ENCODE results near the gene SH3RF3.

Gene SH3RF3

DNA sequence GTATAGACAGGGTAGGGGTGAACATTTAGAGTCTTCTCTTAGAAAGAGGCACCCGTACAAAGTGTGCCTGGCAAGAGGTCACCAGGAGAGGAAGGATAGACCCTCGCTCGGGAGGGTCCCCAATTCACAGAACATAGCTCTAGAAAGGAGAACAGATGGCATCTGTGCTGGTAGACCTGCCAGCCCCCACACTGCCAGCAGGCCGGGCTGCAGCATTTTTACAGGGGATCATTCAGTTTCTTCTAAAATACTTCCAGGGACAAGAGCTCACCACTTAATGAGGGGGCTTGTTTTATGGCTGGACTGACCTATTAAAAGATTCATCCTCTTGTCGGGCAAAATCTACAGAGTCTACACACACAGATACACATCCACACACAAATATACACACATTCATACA lies 334.9 kb downstream of the SH3RF3 start:
- Histone ChIP-seq H3K4me1 (ENCODE audit: control insufficient read depth, insufficient read depth, low read length) (peaks cover 32% of the 10 kb centered on the region), H3K27me3 (ENCODE audit: control insufficient read depth, insufficient read depth, low read length) (no peaks in the 10 kb centered on the region), H3K9ac (ENCODE audit: low read depth, low read length) (no peak overlapping the region), H3K4me2 (ENCODE audit: low read length) (no peak overlapping the region), H3K9me3 (replicated peaks; ENCODE audit: low read length) (no peaks in the 10 kb centered on the region), H3K36me3 (ENCODE audit: insufficient read depth, low read length) (no peaks in the 10 kb centered on the region), H3K4me3 (ENCODE audit: low read length) (no peak overlapping the region)

DNA sequence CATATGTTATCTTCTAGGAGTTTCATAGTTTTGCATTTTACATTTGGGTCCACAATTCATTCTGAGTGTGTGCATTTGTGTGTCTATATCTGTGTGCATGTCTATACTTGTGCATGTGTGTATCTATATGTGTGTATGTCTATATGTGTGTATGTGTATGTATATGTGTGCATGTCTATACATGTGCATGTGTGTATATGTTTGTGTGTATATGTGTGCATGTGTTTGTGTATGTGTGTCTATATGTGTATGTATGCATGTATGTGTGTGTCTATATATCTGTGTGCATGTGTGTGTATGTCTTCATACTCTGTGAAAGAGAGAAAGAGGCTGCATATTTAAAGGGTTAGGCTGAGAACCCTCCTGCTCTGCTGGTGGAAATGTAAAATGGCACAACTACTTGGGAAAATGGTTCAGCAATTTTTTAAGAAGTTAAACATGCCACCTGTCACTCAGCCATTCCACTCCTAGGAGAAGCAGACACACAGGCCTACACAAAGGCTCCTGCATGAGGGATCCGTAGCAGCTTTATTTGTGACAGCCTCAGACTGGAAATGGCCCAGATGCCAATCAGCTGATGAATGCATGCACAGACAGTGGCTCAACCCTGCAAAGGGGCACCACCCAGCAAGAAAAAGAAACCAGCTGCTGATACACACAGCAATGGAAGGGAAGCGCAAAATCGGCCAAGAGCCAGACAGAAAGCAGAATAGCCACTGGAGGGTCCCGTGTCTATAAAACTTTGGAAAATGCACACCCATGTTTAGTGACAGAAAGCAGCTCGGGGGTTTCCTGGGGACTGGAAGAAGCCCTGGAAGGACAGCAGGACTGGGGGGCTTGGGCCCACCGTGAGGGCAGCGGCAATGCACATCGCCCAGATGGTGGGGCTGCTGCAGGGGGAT lies 337.9 kb downstream of the SH3RF3 start:
- H3K36me3 ChIP-seq (ENCODE audit: insufficient read depth, low read length): no peaks in the 10 kb centered on the region
- peaks cover 36% of the 10 kb centered on the region for H3K4me1 ChIP-seq (ENCODE audit: control insufficient read depth, insufficient read depth, low read length)
- H3K9me3 ChIP-seq (replicated peaks; ENCODE audit: low read length): no peaks in the 10 kb centered on the region
- H3K4me3 ChIP-seq (ENCODE audit: low read length): peak overlapping the region; percentile 48
- peak overlapping the region; percentile 76 for H3K4me2 ChIP-seq (ENCODE audit: low read length)
- H3K9ac ChIP-seq (ENCODE audit: low read depth, low read length): peak overlapping the region; percentile 76
- H3K27me3 ChIP-seq (ENCODE audit: control insufficient read depth, insufficient read depth, low read length): no peaks in the 10 kb centered on the region

DNA sequence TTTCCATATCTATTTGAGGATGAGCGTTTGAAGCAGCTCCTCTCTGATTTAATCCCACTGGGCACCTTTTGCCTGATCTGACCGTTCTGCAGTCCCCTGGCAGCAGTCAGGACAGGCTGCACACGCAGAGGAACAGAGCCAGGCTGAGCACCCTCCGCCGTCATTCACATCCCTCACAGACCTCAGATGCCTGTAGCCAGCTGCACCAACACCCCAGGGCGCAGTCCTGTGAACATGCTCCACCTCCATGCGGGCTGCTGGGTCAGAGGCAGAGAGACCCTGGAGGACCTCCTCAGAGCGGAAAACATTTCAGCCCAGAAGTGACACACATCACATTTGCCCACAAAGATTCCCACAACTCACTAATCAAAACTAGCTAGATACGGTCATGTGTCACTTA lies 338.7 kb downstream of the SH3RF3 start:
- Histone ChIP-seq H3K4me2 (ENCODE audit: low read length) (peak overlapping the region; percentile 76), H3K9me3 (replicated peaks; ENCODE audit: low read length) (no peaks in the 10 kb centered on the region), H3K9ac (ENCODE audit: low read depth, low read length) (peak overlapping the region; percentile 76), H3K4me3 (ENCODE audit: low read length) (peak overlapping the region; percentile 48), H3K36me3 (ENCODE audit: insufficient read depth, low read length) (peaks cover 3% of the 10 kb centered on the region), H3K4me1 (ENCODE audit: control insufficient read depth, insufficient read depth, low read length) (peaks cover 36% of the 10 kb centered on the region), H3K27me3 (ENCODE audit: control insufficient read depth, insufficient read depth, low read length) (no peaks in the 10 kb centered on the region)

DNA sequence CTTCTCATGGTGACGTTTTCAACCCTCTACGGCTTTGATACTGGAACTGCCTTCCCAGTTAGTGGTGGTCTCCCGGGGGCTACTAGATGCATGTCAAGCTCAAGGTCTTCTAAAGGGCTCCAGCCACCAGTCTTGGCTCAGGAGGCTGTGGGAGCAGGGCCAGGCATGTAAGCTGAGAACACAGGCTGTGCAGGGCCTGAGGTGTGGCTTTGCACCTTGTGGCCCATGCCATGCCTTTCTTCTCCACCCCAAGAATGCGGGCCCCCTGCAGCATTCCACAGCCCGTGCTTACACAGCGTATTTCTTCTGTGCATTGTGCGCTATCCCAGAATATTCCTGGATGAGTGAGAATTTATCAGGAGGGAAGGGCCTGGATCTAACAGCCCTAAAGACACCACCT lies 339.9 kb downstream of the SH3RF3 start:
- peaks cover 9% of the 10 kb centered on the region for H3K36me3 ChIP-seq (ENCODE audit: insufficient read depth, low read length)
- H3K9me3 ChIP-seq (replicated peaks; ENCODE audit: low read length): no peaks in the 10 kb centered on the region
- H3K4me2 ChIP-seq (ENCODE audit: low read length): no peak overlapping the region
- H3K9ac ChIP-seq (ENCODE audit: low read depth, low read length): no peak overlapping the region
- H3K27me3 ChIP-seq (ENCODE audit: control insufficient read depth, insufficient read depth, low read length): no peaks in the 10 kb centered on the region
- peaks cover 36% of the 10 kb centered on the region for H3K4me1 ChIP-seq (ENCODE audit: control insufficient read depth, insufficient read depth, low read length)
- no peak overlapping the region for H3K4me3 ChIP-seq (ENCODE audit: low read length)

DNA sequence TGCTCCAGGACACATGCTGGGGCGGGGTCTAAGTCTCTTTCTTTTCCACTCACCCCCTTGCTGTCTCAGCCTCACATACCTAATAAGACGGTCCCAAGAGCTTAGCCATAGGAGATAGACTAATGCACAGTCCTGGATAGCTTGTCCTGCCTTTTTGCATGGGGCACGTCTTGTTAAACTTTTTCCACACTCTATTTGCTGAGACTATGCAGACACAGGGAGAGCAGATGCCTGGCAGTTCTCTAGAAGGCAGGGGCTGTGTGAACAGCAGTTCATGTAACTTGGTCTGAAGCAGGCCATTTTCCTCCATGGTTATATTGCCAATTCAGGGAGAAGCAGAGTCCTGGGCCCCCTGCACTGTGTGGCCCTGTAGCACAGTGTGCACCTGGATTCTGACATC lies 342.7 kb downstream of the SH3RF3 start:
- Histone ChIP-seq H3K4me3 (ENCODE audit: low read length) (no peak overlapping the region), H3K36me3 (ENCODE audit: insufficient read depth, low read length) (peaks cover 9% of the 10 kb centered on the region), H3K4me1 (ENCODE audit: control insufficient read depth, insufficient read depth, low read length) (peaks cover 45% of the 10 kb centered on the region), H3K4me2 (ENCODE audit: low read length) (no peak overlapping the region), H3K27me3 (ENCODE audit: control insufficient read depth, insufficient read depth, low read length) (no peaks in the 10 kb centered on the region), H3K9me3 (replicated peaks; ENCODE audit: low read length) (no peaks in the 10 kb centered on the region), H3K9ac (ENCODE audit: low read depth, low read length) (no peak overlapping the region)

DNA sequence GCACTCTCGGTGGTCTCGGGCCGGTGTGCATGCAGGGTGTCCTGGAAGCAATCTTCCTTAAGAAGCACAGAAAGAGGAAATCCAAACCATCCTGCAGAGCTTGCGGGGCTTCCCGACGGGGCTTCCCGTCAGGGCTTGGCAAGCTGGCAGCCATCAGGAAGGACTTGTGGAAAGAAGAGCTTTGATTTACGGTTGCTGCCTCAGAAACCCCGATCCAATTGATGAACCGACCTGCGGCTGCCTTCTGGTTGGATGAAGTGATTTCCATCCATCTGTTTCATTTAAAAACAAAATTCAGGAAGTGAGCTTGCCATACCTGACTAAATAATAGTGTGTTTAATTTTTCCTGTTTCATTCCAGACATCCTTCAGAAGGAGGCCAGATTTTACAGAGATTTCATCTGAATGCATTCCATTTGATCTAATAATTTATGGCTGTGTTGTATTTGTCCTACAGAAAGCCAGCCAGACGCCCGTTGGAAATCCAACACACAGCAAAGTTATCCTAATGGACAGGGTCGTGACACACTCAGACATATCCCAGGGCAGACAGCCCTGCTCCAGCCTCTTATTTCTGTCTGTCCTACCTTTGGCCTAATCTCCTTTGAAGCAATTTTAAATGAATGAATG lies 343.4 kb downstream of the SH3RF3 start:
- no peak overlapping the region for H3K4me2 ChIP-seq (ENCODE audit: low read length)
- no peak overlapping the region for H3K4me3 ChIP-seq (ENCODE audit: low read length)
- H3K9me3 ChIP-seq (replicated peaks; ENCODE audit: low read length): no peaks in the 10 kb centered on the region
- H3K9ac ChIP-seq (ENCODE audit: low read depth, low read length): no peak overlapping the region
- H3K4me1 ChIP-seq (ENCODE audit: control insufficient read depth, insufficient read depth, low read length): peaks cover 38% of the 10 kb centered on the region
- peaks cover 9% of the 10 kb centered on the region for H3K36me3 ChIP-seq (ENCODE audit: insufficient read depth, low read length)
- H3K27me3 ChIP-seq (ENCODE audit: control insufficient read depth, insufficient read depth, low read length): no peaks in the 10 kb centered on the region

DNA sequence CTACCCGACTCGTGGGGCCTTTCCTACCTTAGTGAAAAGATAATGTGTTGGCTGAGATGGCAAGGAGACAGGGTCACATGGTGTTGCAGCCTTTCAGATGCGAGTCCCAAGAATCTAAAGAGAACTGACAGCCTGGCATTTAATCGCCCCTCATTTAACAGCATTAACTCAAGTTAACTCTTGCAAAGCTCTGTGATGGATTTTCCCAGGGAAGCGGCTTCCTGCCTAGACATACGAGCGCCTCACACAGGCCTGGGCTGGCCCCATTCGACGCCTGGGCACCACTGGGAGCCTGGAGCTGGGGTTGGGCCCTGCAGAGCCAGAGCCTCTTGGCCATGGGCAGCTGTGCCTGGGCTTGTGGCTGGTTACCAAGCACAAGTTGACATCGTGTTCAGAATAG lies 344.0 kb downstream of the SH3RF3 start:
- H3K4me1 ChIP-seq (ENCODE audit: control insufficient read depth, insufficient read depth, low read length): peaks cover 32% of the 10 kb centered on the region
- H3K27me3 ChIP-seq (ENCODE audit: control insufficient read depth, insufficient read depth, low read length): no peaks in the 10 kb centered on the region
- H3K9ac ChIP-seq (ENCODE audit: low read depth, low read length): no peak overlapping the region
- no peak overlapping the region for H3K4me2 ChIP-seq (ENCODE audit: low read length)
- H3K36me3 ChIP-seq (ENCODE audit: insufficient read depth, low read length): peaks cover 9% of the 10 kb centered on the region
- no peak overlapping the region for H3K4me3 ChIP-seq (ENCODE audit: low read length)
- no peaks in the 10 kb centered on the region for H3K9me3 ChIP-seq (replicated peaks; ENCODE audit: low read length)

DNA sequence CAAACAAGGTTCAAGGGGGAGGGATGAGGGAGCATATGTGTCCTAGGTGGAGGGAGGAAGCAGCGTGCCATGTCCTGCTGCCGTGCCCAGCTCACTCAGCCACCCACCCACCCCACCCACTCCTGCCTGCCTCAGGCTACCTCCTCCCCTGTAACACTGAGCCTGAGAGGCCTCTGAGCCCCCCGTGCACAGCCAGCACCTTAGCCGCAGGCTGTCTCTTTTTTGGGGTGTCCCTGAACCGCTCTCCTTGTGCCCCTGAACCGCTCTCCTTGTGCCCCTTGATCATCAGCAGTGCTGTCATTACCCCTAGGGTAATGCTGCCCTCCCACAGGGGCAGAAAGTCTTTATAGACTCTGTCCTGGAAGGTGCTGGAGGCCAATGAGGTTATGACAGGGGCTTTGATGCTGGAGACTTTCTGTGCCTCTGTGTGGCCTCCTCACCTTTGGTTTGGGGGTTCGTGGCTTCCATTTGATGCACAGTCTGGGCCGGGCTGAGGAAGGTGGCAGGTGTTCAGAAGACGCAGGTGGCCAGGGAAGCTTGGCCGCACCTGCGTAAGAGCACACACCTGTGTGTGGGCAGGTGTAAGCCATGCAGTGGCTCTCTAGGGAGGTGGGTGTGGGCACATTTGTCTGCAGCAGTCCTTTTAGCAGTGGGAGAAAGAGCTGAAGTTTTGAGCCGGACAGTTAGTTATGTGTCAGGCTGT lies 344.8 kb downstream of the SH3RF3 start:
- Histone ChIP-seq H3K4me1 (ENCODE audit: control insufficient read depth, insufficient read depth, low read length) (peaks cover 28% of the 10 kb centered on the region), H3K27me3 (ENCODE audit: control insufficient read depth, insufficient read depth, low read length) (no peaks in the 10 kb centered on the region), H3K36me3 (ENCODE audit: insufficient read depth, low read length) (peaks cover 9% of the 10 kb centered on the region), H3K9ac (ENCODE audit: low read depth, low read length) (no peak overlapping the region), H3K9me3 (replicated peaks; ENCODE audit: low read length) (no peaks in the 10 kb centered on the region), H3K4me2 (ENCODE audit: low read length) (no peak overlapping the region), H3K4me3 (ENCODE audit: low read length) (no peak overlapping the region)

DNA sequence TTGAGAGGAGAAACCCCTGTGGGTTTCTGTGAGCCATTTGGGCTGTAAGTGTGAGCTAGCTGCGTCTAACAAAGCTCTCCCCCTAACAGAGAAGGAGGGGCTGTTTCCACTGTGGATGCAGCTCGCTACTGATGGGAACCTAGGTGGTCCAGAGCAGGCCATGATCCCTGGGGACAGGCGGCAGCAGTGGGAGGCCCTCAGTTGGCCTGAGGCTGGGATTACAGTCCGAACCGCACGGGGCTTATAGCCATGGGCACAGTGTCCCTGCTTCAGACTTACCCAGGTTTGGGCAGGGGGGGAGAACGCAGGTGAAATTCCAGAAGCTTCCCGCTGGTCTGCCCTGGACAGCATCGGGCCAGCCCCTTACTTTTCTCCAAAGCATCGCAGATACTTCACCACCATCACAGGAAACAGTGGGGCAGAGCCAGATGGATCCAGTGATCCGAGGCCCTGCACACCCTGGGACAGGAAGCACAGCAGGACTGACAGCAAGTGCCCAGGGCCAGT lies 345.4 kb downstream of the SH3RF3 start:
- Histone ChIP-seq H3K4me3 (ENCODE audit: low read length) (no peak overlapping the region), H3K4me1 (ENCODE audit: control insufficient read depth, insufficient read depth, low read length) (peaks cover 28% of the 10 kb centered on the region), H3K9me3 (replicated peaks; ENCODE audit: low read length) (no peaks in the 10 kb centered on the region), H3K9ac (ENCODE audit: low read depth, low read length) (no peak overlapping the region), H3K27me3 (ENCODE audit: control insufficient read depth, insufficient read depth, low read length) (no peaks in the 10 kb centered on the region), H3K4me2 (ENCODE audit: low read length) (no peak overlapping the region), H3K36me3 (ENCODE audit: insufficient read depth, low read length) (peaks cover 9% of the 10 kb centered on the region)

DNA sequence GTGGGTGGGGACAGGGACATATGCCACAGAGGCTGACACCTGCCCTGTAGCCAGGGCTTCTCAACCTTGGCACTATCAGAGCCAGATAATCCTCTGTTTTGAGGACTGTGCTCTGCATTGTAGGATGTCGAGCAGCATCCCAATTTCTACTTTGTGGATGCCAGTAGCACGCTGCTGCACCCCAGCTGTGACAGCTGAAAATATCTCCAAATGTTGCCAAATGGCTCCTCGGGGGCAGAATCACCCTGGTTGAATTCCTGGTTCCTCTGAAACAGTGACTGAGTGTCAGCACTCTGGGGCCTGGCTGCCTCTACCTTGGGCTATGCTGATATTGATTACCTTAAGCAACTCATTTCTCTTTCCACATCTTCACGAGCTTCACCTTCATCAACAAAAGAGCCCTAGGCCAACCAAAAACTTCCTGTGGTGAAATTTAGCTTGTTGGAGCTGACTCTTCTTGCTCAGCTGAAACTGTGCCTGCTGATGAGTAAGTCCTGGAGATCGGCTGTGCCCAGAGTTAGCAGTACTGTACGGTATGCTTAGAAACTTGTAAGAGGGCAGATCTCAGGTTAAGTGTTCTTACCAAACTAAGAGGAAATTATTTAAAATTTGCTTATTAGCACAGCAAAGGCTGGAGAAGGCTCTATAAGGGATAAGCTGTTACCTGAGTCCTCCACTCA lies 346.7 kb downstream of the SH3RF3 start:
- Histone ChIP-seq H3K4me2 (ENCODE audit: low read length) (peak overlapping the region; percentile 44), H3K36me3 (ENCODE audit: insufficient read depth, low read length) (peaks cover 14% of the 10 kb centered on the region), H3K9ac (ENCODE audit: low read depth, low read length) (peak overlapping the region; percentile 32)

More for the DNA sequence above, 346.7 kb downstream of the SH3RF3 start:
- H3K4me1 ChIP-seq (ENCODE audit: control insufficient read depth, insufficient read depth, low read length): peaks cover 24% of the 10 kb centered on the region
- H3K4me3 ChIP-seq (ENCODE audit: low read length): no peak overlapping the region
- H3K9me3 ChIP-seq (replicated peaks; ENCODE audit: low read length): no peaks in the 10 kb centered on the region
- no peaks in the 10 kb centered on the region for H3K27me3 ChIP-seq (ENCODE audit: control insufficient read depth, insufficient read depth, low read length)

Data from skeletal muscle satellite cell (primary cell).